Fibroblast of lung (primary cell): ENCODE measurements around the gene SCN2A. TPM values are rescaled to one million over a fixed set of nuclear protein-coding genes. Genes with fewer than 3 reads are reported as not detected.

ENCODE experiments used
- DNase-seq, 2 donors: peaks; one replicate each; pipeline versions ENCODE4 v3.0.0 to v3.0.0-alpha.2; 2010; ENCODE audit warnings: low read depth in 2 of 2
- H2AFZ ChIP-seq: 2 replicates; pipeline ENCODE4 v1.5.1; 2012; ENCODE audit warnings: low read length, control low read depth, inconsistent platforms
- H3K27ac ChIP-seq: 2 replicates; pipeline ENCODE4 v1.5.1; 2011; ENCODE audit warnings: low read length, control low read depth; ENCODE audit not compliant: insufficient read depth
- H3K27me3 ChIP-seq: 2 replicates; pipeline ENCODE4 v1.5.1; 2011; ENCODE audit warnings: mild to moderate bottlenecking, low read length; ENCODE audit not compliant: control insufficient read depth, insufficient read depth
- H3K36me3 ChIP-seq: 2 replicates; pipeline ENCODE4 v1.5.1; 2011; ENCODE audit warnings: low read length; ENCODE audit not compliant: control insufficient read depth, insufficient read depth
- H3K4me1 ChIP-seq: 2 replicates; pipeline ENCODE4 v1.5.1; 2011; ENCODE audit warnings: low read length; ENCODE audit not compliant: control insufficient read depth, insufficient read depth; ENCODE audit errors: extremely low read depth
- H3K4me2 ChIP-seq: 2 replicates; pipeline ENCODE4 v1.5.1; 2011; ENCODE audit warnings: low read length, control low read depth; ENCODE audit not compliant: insufficient read depth; ENCODE audit errors: extremely low read depth
- H3K4me3 ChIP-seq, 4 experiments: fragments of 200-600 bp in 1 of 4; sonication (generic) in 1 of 4; replicated peaks in 1 of 4; 2 replicates each; pipeline ENCODE4 v1.5.1; 2011 to 2016; ENCODE audit warnings: low read length in 4 of 4, low read depth in 3 of 4, mild to moderate bottlenecking in 3 of 4, control low read depth in 2 of 4, inconsistent platforms in 1 of 4, mixed read lengths in 1 of 4; ENCODE audit not compliant: insufficient read depth in 1 of 4; ENCODE audit errors: control extremely low read depth in 1 of 4
- H3K79me2 ChIP-seq: 2 replicates; pipeline ENCODE4 v1.5.1; 2012; ENCODE audit warnings: mild to moderate bottlenecking, low read length, inconsistent platforms; ENCODE audit not compliant: control insufficient read depth, insufficient read depth
- H3K9ac ChIP-seq: 2 replicates; pipeline ENCODE4 v1.5.1; 2011; ENCODE audit warnings: mild to moderate bottlenecking, low read length, control low read depth; ENCODE audit not compliant: insufficient read depth
- H3K9me3 ChIP-seq: 2 replicates; pipeline ENCODE4 v1.5.1; 2012; ENCODE audit warnings: low read depth, low read length; ENCODE audit not compliant: control insufficient read depth, insufficient read depth
- H4K20me1 ChIP-seq: 2 replicates; pipeline ENCODE4 v1.5.1; 2011; ENCODE audit warnings: low read length; ENCODE audit not compliant: control insufficient read depth, insufficient read depth; ENCODE audit errors: extremely low read depth
- CTCF ChIP-seq, 2 donors: IDR thresholded peaks in 1 of 2; conservative IDR thresholded peaks in 1 of 2; 1 replicate in 1 of 2; 2 replicates in 1 of 2; pipeline ENCODE4 v1.5.1; 2011 to 2012; ENCODE audit warnings: low read length in 2 of 2, control low read depth in 1 of 2, inconsistent platforms in 1 of 2, low read depth in 1 of 2, mild to moderate bottlenecking in 1 of 2
- EZH2 ChIP-seq: IDR thresholded peaks from 2 replicates; pipeline ENCODE4 v1.5.1; 2012; ENCODE audit warnings: low read length, control low read depth, mild to moderate bottlenecking; ENCODE audit errors: missing control alignments
- polyA plus RNA-seq, 2 donors: library from polyadenylated mRNA; depleted of rRNA in 1 of 2; stranded (reverse) in 1 of 2; unstranded in 1 of 2; fragments of >200 nt; gene quantifications; 2 replicates each; pipeline ENCODE4 v1.2.1, GENCODE V29; 2011 to 2012; ENCODE audit warnings: missing spikeins in 1 of 2
- total RNA-seq: library from RNA; depleted of rRNA; stranded (reverse); fragments of >200 nt; gene quantifications from 2 replicates; pipeline ENCODE4 v1.2.1, GENCODE V29; 2014

SCN2A gene
- total and polyA plus RNA-seq, 2 donors (not counting 1 experiment from before 2014, with no cell fraction given): 0.76 to 7.1 TPM

- DNase-seq: peak; percentile 69 to 79
These were observed 201.2 kb downstream of the SCN2A start for GRCh38 chr2:165440367-165440766.

More at GRCh38 chr2:165440367-165440766, 201.2 kb downstream of the SCN2A start:
- Histone ChIP-seq H3K4me2 (no peak overlapping the region), H3K9ac (no peak overlapping the region), H3K27me3 (no peaks in the 10 kb centered on the region), H3K4me3 (no peak overlapping the region), H3K79me2 (no peaks in the 10 kb centered on the region), H3K27ac (no peak overlapping the region), H2AFZ (no peak overlapping the region), H4K20me1 (no peaks in the 10 kb centered on the region), H3K9me3 (no peaks in the 10 kb centered on the region), H3K36me3 (no peaks in the 10 kb centered on the region), H3K4me1 (no peaks in the 10 kb centered on the region)
- TF ChIP-seq CTCF (conservative IDR thresholded peaks at IDR 0.05 in 1 of 2, IDR thresholded peaks at IDR 0.05 in 1 of 2; ENCODE audit: low read depth in 1 of 2, low read length in 2 of 2) (no peak), EZH2 (no peak)

Other genes with a start within 250 kb of the SCN2A start
- gene SCN3A, start 35.4 kb upstream of the SCN2A start, total RNA-seq: 0.26 and 0.33 TPM in 2 replicates
- 0.14 and 0.16 TPM in 2 replicates for gene SCN3A, start 35.4 kb upstream of the SCN2A start, polyA plus RNA-seq
- gene CSRNP3, start 230.3 kb downstream of the SCN2A start, total RNA-seq: 0.66 and 0.77 TPM in 2 replicates
- gene CSRNP3, start 230.3 kb downstream of the SCN2A start, polyA plus RNA-seq: 0.58 and 1.1 TPM in 2 replicates